ENCODE data around the gene CERS6.

CERS6 gene

DNA sequence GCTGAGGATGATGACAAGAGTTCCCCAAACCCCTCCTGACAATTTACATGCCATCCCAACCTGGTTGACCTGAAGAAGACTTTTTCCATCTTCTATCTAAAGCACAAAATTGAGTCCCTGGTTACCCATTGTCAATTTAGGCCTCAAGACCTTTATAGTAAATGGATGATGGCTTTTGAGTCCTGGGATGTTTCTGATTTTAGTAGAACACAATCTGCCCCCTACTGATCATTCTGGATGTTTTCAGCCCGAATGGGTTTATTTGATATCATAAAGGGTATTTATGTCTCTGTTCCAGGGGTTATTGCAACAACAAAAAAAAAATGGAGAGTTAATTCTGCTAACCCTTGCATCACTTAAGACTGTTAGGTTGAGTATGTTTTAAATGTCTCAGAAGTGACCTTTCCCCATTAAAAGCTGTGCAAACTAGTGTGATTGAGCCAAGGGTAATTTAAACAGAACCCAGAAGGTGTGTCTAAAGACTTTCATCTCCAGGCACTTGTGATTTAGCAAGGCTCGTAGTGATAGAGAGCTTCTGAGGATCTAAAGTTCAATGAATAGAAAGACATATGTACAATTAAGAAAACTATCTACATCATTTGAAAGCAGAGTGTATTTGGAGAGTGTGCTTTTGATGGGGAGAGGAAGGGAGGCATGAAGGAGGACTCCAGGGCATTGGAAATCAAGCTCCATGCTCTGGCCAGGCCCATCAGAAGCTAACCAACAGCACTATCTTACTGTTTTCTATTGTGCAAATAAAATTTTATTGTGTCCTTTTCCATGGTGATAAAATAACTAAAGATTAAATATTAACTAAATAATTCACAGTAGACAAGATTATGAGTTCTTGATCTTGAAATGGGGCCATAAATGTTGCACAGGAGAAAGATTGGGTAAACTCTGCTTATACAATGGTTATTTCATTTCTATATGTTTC lies 249.7 kb downstream of the CERS6 start:
- DNase-seq (ENCODE audit: low spot score): no peak

DNA sequence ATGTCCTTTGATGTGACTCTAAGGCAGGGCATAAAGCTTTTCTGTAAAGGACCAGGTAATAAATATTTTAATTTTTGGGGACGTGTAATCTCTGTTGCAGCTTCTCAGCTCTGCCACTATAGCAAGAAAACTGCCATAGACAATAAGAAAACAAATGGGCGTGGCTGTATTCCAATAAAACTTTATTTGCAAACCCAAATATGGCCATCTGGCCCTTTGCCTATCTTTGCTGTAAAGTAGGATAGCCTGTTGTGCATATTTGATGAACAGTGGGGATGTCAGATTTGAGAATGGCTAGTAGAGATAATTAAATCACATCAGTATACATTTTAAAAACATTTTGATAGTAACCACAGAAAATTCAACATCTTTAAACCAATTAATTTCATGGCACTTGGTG lies 250.7 kb downstream of the CERS6 start:
- DNase-seq (ENCODE audit: low spot score): no peak

DNA sequence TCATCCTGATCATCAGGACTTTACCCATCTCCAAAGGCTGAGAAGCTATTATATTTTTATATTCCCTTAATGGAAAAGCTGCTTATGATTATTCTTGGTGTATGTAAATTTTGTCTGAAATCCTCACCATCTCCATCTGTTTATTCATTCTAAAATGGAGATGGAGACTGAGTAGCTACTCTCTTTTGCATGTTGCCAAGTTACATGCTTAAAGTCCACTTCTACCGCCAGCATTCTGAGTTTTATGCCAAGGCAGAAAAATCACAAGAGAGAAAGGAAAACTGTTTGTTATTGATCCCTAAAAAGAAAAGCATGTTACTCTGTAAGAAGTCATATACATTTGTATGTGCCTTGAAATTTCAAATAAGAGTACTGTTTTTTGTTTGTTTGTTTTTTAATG lies 252.0 kb downstream of the CERS6 start:
- DNase-seq (ENCODE audit: low spot score): no peak

GRCh38 chr2:168710754-168711467 lies 254.8 kb downstream of the CERS6 start:
- DNase-seq (ENCODE audit: low spot score): no peak

DNA sequence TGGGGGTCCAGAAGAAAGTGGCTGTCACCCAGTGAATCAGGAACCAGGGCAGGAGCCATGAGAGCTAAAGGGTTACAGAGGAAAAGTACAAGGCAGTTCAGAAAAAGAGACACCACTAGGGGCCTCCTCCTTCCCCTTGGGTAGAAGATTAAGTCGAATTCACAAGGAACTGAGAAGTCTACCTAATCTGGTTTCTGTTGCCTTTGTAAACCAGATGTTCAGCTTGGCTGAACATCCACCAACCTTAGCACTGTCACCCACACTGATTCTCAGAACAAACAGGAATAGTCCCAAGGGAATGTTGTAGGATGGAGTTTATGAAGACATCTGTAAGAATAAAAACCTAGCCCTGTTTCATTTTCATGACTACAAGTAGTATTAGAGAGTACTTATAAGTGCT lies 256.0 kb downstream of the CERS6 start:
- DNase-seq (ENCODE audit: low spot score): no peak

GRCh38 chr2:168713325-168713724 lies 257.3 kb downstream of the CERS6 start:
- DNase-seq (ENCODE audit: low spot score): no peak

GRCh38 chr2:168715849-168716248 lies 259.8 kb downstream of the CERS6 start:
- DNase-seq (ENCODE audit: low spot score): no peak

DNA sequence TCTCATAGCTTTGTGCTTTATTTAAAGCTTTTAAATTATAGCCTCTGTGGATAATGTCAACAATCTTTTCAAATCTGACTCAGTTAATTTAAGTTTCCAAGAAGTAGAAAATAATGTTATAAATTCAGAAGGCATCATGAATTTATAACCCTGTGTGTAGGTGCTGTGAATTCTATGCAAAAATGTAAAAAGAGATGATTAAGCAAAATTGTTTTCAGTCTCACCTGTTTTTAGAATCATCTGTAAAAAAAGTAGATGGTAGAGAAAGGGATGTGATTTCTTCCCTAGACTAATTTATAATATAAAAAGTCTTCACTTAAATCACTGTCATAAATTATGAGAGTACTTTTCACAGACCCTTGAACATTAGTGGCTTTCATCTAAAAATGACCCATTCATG lies 260.8 kb downstream of the CERS6 start:
- no peak for DNase-seq (ENCODE audit: low spot score)

GRCh38 chr2:168717790-168718502 lies 261.9 kb downstream of the CERS6 start:
- no peak for DNase-seq (ENCODE audit: low spot score)

- DNase-seq (ENCODE audit: low spot score): no peak
Observed at GRCh38 chr2:168718622-168719021, 262.6 kb downstream of the CERS6 start.

GRCh38 chr2:168719446-168719845 lies 263.4 kb downstream of the CERS6 start:
- no peak for DNase-seq (ENCODE audit: low spot score)

GRCh38 chr2:168722592-168722991 lies 266.5 kb downstream of the CERS6 start:
- DNase-seq (ENCODE audit: low spot score): no peak

GRCh38 chr2:168723275-168723899 lies 267.3 kb downstream of the CERS6 start:
- no peak for DNase-seq (ENCODE audit: low spot score)

DNA sequence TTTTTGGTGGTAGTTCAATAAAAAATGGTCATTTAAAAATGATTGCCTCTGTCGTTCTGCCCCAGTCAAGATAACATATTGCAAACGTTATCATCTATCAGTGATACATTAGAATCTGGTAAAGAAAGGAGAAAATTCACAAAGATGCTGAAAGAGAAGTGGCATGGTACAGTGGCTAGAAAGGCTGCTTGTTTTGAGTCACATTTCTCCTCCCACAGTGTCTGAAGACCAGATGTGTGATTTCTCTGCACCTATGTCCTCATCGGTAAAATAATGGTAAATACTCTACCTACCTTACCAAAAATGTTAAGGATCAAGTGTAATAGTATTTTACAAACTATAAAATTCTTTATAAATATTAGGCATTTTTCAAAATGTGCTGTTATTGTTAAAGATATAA lies 270.3 kb downstream of the CERS6 start:
- DNase-seq (ENCODE audit: low spot score): no peak

- DNase-seq (ENCODE audit: low spot score): no peak
Observed at GRCh38 chr2:168727904-168728470, 271.9 kb downstream of the CERS6 start.

DNA sequence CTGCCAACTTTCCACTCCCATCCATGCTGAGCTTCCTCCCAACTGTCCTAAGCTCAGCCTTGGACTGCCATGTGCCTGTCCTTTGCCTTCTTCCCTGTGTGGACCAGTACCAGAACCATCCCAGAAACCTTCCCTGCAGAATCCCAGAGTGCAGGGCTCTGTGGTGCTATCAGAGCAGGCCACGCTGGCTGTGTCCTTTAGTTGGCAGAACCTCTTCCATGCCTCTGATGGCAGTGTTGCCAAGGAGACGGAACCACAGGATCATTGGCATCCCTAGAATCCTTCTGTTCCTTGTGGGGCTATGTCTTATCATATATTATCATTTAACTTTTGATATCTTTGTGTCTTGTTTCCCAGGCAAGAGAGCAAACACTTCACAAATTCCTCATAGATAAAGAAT lies 273.4 kb downstream of the CERS6 start:
- DNase-seq (ENCODE audit: low spot score): no peak

GRCh38 chr2:168730344-168730743 lies 274.3 kb downstream of the CERS6 start:
- DNase-seq (ENCODE audit: low spot score): no peak

DNA sequence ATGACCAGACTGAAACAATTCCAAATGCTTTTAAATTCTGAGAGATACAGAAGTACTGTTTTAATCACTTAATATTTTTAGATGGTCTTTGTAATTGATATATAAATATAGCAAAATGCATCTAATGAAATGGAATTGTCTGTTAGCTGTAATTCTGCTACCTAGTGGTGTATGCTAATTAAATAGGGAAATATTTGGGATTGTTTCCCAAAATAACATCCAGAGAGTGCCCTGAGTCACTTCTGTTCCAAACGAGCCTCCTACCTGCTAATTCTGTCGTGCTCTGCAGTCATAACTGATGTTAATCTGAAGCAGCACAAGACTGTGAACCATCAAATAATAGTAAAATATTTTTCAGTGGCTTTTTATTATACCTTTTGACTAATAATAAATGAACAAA lies 274.9 kb downstream of the CERS6 start:
- DNase-seq (ENCODE audit: low spot score): no peak

DNA sequence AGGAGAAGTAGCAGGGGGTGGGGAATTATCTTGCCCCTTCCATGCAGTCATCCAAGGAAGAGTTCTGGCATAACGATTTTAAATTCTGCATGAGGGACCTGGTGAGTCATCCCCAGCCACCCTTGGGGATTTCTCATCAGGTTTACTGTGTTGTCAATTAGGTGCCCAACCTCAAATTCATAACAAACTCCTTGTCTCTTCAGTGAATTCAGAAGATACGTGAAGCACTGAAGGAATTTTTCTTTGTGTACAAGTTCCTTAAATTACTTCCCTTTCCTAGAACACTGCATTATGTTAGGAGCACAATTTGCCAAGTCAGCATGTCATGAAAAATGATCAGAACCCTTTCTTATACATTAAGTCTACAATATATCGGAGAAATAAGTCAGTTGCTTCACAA lies 275.5 kb downstream of the CERS6 start:
- DNase-seq (ENCODE audit: low spot score): no peak

GRCh38 chr2:168732100-168732499 lies 276.0 kb downstream of the CERS6 start:
- DNase-seq (ENCODE audit: low spot score): no peak

DNA sequence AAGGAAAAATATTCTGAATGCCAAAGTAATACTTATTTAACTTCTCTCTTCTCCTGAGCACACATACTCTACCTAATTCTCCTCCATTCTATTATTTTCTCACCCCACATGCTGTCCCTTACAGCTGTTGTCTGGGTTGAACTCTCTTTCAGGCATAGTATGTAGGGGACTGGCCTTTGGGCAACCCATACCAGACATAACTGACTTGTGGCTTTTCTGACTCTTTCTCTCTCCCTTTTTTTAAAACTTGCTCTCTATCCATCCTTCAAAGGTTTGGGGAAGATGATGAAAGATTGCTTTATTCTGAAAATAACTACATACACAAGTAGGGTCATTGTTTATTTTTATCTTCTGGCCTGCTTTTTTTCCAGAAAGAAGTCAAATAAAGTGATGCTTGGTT lies 276.4 kb downstream of the CERS6 start:
- no peak for DNase-seq (ENCODE audit: low spot score)

- no peak for DNase-seq (ENCODE audit: low spot score)
Observed at GRCh38 chr2:168734199-168734760, 278.2 kb downstream of the CERS6 start.

Data from ecto neural progenitor cell (in vitro differentiated cells).